Fibroblast of pulmonary artery (primary cell): ENCODE results near the gene HAGH.
A peak's percentile ranks its signal among the peaks of the same experiment; 100 is the strongest.

Experiments
- DNase-seq: peaks from one replicate; pipeline ENCODE4 v3.0.0-alpha.2; 2010; ENCODE audit warnings: low read depth
- H3K4me3 ChIP-seq: replicated peaks from 2 replicates; pipeline ENCODE4 v1.5.1; 2011; ENCODE audit warnings: low read depth, mild to moderate bottlenecking, control low read depth, low read length, moderate library complexity
- TF ChIP-seq, protein P1 (sequence below): IDR thresholded peaks from 2 replicates; pipeline ENCODE4 v1.5.1; 2011; ENCODE audit warnings: mild to moderate bottlenecking, control low read depth, low read length, inconsistent platforms; ENCODE audit errors: missing control alignments

HAGH gene

DNA sequence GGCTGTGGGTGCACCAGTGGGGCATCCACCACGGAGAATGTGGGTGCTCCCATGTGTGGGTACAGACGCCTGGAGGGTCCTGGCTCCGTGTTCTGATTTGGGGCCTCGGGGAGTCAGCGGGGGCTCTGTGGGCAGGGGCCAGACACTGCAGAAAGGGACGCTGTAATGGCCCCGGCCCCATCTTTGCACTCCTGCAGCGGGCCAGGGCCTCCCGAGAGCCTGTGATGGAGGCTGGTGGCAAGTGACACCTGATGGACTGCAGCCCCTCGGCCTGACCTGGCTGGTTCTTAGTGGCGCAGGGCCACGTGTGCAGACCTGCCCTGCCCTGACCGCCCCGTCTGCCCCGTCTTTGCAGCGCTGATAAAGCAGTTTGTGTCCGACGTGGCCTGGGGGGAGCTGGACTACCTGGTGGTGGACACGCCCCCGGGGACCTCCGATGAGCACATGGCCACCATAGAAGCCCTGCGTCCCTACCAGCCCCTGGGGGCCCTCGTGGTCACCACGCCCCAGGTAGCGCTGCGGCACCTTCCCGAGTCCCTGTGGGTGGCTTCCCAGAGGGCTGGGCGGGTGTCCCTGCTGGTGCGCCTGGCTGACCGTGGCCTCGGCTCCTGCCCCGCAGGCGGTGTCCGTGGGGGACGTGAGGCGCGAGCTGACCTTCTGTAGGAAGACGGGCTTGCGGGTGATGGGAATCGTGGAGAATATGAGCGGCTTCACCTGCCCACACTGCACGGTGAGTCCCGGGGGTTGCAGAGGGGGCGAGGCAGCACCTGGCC lies 39.1 kb downstream of the HAGH start:
- TF ChIP-seq, protein P1, sequence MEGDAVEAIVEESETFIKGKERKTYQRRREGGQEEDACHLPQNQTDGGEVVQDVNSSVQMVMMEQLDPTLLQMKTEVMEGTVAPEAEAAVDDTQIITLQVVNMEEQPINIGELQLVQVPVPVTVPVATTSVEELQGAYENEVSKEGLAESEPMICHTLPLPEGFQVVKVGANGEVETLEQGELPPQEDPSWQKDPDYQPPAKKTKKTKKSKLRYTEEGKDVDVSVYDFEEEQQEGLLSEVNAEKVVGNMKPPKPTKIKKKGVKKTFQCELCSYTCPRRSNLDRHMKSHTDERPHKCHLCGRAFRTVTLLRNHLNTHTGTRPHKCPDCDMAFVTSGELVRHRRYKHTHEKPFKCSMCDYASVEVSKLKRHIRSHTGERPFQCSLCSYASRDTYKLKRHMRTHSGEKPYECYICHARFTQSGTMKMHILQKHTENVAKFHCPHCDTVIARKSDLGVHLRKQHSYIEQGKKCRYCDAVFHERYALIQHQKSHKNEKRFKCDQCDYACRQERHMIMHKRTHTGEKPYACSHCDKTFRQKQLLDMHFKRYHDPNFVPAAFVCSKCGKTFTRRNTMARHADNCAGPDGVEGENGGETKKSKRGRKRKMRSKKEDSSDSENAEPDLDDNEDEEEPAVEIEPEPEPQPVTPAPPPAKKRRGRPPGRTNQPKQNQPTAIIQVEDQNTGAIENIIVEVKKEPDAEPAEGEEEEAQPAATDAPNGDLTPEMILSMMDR: no peak
- no peak for DNase-seq
- no peak overlapping the region for H3K4me3 ChIP-seq

- DNase-seq: no peak
- no peak overlapping the region for H3K4me3 ChIP-seq
- TF ChIP-seq, protein P1: no peak
Observed at GRCh38 chr16:1787056-1787321, 39.6 kb downstream of the HAGH start.

DNA sequence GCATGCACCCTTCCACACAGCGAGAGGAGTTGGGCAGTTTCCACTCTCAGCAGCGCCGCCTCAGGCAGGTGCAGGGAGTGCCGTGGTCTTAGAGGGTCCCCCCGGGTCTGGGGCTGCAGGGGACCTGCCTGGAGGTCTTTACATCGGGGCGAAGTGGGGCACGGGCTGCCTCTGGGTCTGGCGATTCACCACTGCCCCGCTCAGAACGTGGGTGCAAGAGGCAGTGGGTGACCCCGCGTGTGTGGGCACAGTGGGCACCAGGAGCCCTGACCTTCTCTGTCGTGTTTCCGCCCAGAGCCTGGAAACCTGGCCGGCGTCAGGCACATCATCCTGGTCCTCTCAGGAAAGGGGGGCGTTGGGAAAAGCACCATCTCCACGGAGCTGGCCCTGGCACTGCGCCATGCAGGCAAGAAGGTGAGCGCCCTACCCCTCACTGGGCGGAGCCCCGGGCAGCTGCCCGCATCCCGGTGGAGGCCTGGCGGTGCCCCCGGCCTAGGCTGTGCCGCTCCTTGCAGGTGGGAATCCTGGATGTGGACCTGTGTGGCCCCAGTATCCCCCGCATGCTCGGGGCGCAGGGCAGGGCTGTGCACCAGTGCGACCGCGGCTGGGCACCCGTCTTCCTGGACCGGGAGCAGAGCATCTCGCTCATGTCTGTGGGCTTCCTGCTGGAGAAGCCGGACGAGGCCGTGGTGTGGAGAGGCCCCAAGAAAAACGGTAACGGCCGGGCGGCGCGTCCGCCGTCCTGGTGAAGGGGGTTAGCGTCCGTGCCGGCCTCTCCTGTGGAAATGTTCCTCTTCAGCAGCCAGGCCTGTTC lies 40.2 kb downstream of the HAGH start:
- H3K4me3 ChIP-seq: no peak overlapping the region
- TF ChIP-seq, protein P1: no peak
- DNase-seq: no peak

GRCh38 chr16:1785846-1786170 lies 40.8 kb downstream of the HAGH start:
- DNase-seq: no peak
- TF ChIP-seq, protein P1: no peak
- no peak overlapping the region for H3K4me3 ChIP-seq

DNA sequence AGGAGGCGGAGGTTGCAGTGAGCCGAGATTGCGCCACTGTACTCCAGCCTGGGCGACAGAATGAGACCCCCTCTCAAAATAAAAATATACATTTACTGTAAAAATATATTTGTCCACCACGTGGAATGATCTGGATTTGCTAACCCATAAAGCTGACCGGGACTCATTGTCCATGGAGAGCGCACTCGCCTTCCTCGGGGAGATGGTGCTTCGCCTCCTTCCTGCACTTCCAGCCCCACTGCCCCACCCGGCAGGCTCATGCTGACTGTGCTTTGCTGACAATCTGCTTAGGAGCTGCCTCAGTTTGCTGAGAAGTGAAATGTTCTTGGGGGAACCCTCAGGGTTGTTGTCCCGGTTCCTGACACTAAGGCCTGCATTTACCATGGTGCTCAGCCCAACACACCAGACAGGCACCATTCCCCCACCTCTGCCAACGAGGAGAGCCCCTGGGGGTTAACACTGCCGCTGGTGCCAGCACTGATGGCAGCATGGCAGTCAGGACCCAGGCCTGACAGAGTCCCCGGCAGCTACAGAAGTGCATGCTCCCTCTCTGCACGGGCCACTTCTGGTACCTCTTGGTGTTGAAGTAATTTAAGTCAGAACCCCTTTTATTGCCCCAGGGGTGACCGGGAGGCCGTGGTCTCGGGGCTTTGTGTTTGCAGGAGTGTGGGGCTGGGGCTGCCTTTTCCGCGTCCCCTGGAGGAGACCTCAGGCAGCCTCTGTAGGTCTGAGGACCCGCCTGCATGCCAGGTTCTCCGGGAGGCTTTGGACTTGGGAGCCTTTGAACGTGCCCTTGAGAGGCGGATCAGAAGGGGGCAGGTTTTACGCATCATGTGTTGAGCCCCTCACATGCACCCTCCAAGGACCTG lies 41.4 kb downstream of the HAGH start:
- no peak overlapping the region for H3K4me3 ChIP-seq
- TF ChIP-seq, protein P1: no peak
- DNase-seq: no peak

DNA sequence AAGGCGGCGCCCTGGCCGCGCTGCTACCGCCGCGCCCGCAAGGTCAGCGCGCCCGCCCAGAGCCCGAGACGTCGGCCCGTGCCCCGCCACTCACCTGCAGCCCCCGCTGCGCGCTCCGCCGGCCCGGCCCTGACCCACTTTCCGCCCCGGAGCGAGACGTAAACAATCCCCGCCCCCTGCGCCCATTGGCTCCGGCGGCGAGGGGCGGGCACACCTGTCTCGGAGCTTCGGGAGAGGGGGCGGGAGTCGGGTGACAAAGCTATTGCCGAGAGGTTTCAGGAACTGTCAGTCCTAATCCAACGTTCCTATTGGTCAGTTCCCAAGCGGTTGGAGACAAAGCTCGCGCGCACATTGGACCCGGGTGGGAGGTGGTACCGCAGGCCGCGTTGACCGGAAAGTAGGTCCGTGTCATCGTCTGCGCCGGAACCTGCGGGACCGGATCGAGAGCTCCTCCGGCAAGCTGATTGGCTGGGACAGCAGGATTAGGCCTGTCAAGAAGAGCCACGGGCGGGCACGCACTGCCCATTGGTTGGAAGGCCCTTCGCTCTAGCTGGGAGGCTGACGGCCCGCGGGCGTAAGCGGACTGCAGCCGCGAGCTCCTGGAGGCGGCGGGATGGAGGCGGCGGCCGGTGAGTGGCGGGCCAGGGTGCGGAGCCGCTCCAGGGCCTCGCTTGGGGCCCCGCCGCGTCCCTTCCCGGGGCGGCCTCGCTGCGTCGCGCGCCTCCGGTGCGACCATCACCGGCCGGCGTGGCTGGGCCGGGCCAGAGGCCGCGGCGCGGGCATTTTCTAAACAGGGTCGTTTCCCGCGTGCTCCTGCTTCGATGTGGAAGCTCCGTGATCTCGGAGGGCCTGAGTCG lies 44.0 kb downstream of the HAGH start, which contains the start of the genes NUBP2 and SPSB3:
Gene NUBP2 (plus strand): TSS at position 553 of the 857 bp plus-strand sequence. CDS start 61 bp downstream, at position 614.
Gene SPSB3 (minus strand): TSS at position 164 of the 857 bp plus-strand sequence. CDS start 1,088 bp downstream, outside the sequence.
- peak within 1 kb of the TSS; percentile 90 for H3K4me3 ChIP-seq
- TF ChIP-seq, protein P1: no peak
- DNase-seq: peak; percentile 100
